SK-N-SH treated with all-trans-retinoic acid at 6 μM for 48 hours (cell line): ENCODE data around the gene ENTHD1.

Experiments
- ATAC-seq: fragments of 200-7000 bp; cut with Tn5 transposase; 3 replicates; pipeline ENCODE4 v1.9.1; 2020; ENCODE audit warnings: mild to moderate bottlenecking, moderate library complexity
- ARNTL ChIP-seq: fragments of 450-650 bp; formaldehyde crosslinking; IDR thresholded peaks from 2 replicates; pipeline ENCODE4 v1.5.0; 2020; ENCODE audit warnings: low read depth, mild to moderate bottlenecking, moderate library complexity, borderline replicate concordance
- BACH2 ChIP-seq: fragments of 250-450 bp; sonication (Bioruptor Pico); IDR thresholded peaks from 2 replicates; pipeline ENCODE4 v1.9.0; 2021; ENCODE audit warnings: mild to moderate bottlenecking, borderline replicate concordance
- CSDC2 ChIP-seq: fragments of 250-450 bp; sonication (Bioruptor Pico); IDR thresholded peaks from 2 replicates; pipeline ENCODE4 v1.5.0; 2020; ENCODE audit warnings: mild to moderate bottlenecking, moderate library complexity
- ESRRG ChIP-seq: fragments of 250-450 bp; sonication (Bioruptor Pico); IDR thresholded peaks from 2 replicates; pipeline ENCODE4 v1.6.1; 2021; ENCODE audit warnings: mild to moderate bottlenecking
- GLIS3 ChIP-seq: fragments of 250-450 bp; sonication (Bioruptor Pico); IDR thresholded peaks from 2 replicates; pipeline ENCODE4 v1.5.0; 2020; ENCODE audit warnings: mild to moderate bottlenecking, moderate library complexity
- ISL1 ChIP-seq: fragments of 250-450 bp; sonication (Bioruptor Pico); IDR thresholded peaks from 2 replicates; pipeline ENCODE4 v2.1.2; 2022; ENCODE audit warnings: mild to moderate bottlenecking, moderate library complexity
- PPARA ChIP-seq: fragments of 250-450 bp; sonication (Bioruptor Pico); IDR thresholded peaks from 2 replicates; pipeline ENCODE4 v1.5.0; 2020; ENCODE audit warnings: mild to moderate bottlenecking, borderline replicate concordance
- RARB ChIP-seq: fragments of 250-450 bp; sonication (Bioruptor Pico); IDR thresholded peaks from 2 replicates; pipeline ENCODE4 v1.8.0; 2021; ENCODE audit warnings: mild to moderate bottlenecking, moderate library complexity
- SNAI2 ChIP-seq: fragments of 250-450 bp; sonication (Bioruptor Pico); IDR thresholded peaks from 2 replicates; pipeline ENCODE4 v1.5.0; 2020; ENCODE audit warnings: mild to moderate bottlenecking, moderate library complexity
- TCF4 ChIP-seq: fragments of 250-450 bp; sonication (Bioruptor Pico); IDR thresholded peaks from 2 replicates; pipeline ENCODE4 v1.8.0; 2021; ENCODE audit warnings: mild to moderate bottlenecking, moderate library complexity, borderline replicate concordance
- TOX ChIP-seq: fragments of 250-450 bp; sonication (Bioruptor Pico); IDR thresholded peaks from 2 replicates; pipeline ENCODE4 v1.8.0; 2021; ENCODE audit warnings: mild to moderate bottlenecking, moderate library complexity, borderline replicate concordance
- ZC3H10 ChIP-seq: fragments of 250-450 bp; sonication (Bioruptor Pico); IDR thresholded peaks from 2 replicates; pipeline ENCODE4 v1.5.1; 2021; ENCODE audit warnings: mild to moderate bottlenecking, moderate library complexity
- ZFP30 ChIP-seq: fragments of 450-650 bp; formaldehyde crosslinking; IDR thresholded peaks from 2 replicates; pipeline ENCODE4 v1.5.0; 2022; ENCODE audit warnings: mild to moderate bottlenecking, moderate library complexity
- ZNF565 ChIP-seq: fragments of 450-650 bp; formaldehyde crosslinking; conservative IDR thresholded peaks from 2 replicates; pipeline ENCODE4 v1.5.0; 2020; ENCODE audit warnings: low read depth, mild to moderate bottlenecking, moderate library complexity
- ZNF8 ChIP-seq: fragments of 450-650 bp; formaldehyde crosslinking; IDR thresholded peaks from 2 replicates; pipeline ENCODE4 v1.5.0; 2020; ENCODE audit warnings: mild to moderate bottlenecking, moderate library complexity
- TF ChIP-seq, protein P1 (sequence below): fragments of 250-450 bp; sonication (Bioruptor Pico); IDR thresholded peaks from 2 replicates; pipeline ENCODE4 v1.8.0; 2020; ENCODE audit warnings: mild to moderate bottlenecking, moderate library complexity, borderline replicate concordance
- TF ChIP-seq, protein P2 (sequence below): fragments of 250-450 bp; sonication (Bioruptor Pico); IDR thresholded peaks from 2 replicates; pipeline ENCODE4 v1.5.1; 2020; ENCODE audit warnings: low read depth, mild to moderate bottlenecking, moderate library complexity
- TF ChIP-seq, protein P3 (sequence below): fragments of 250-450 bp; sonication (Bioruptor Pico); IDR thresholded peaks from 2 replicates; pipeline ENCODE4 v1.5.0; 2020; ENCODE audit warnings: mild to moderate bottlenecking, moderate library complexity
- TF ChIP-seq, protein P4 (sequence below): fragments of 250-450 bp; sonication (Bioruptor Pico); IDR thresholded peaks from 2 replicates; pipeline ENCODE4 v1.5.1; 2021; ENCODE audit warnings: mild to moderate bottlenecking, moderate library complexity
- TF ChIP-seq, protein P5 (sequence below): fragments of 250-450 bp; sonication (Bioruptor Pico); IDR thresholded peaks from 2 replicates; pipeline ENCODE4 v1.8.0; 2021; ENCODE audit warnings: low read depth, mild to moderate bottlenecking, moderate library complexity, borderline replicate concordance

The ENTHD1 gene

DNA sequence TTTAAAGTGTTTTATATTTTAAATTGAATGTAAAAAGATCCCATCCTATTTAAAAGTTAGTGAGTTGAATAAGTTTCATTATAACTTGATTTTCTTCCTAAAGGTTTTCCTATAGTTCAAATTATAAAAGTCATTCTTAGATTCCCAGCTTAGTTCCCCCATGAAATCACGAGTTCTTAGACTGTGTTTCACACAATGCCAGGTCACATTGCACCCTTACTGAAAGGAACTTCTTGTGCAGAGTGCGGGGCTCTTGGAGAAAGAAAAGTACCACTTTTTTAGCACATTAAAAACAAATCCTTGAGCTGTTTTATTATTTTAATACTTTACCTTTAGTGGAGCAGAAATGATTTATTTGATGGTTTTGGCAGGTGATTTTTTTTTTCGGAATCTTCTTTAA is 22.9 kb upstream of the ENTHD1 start:
- TF ChIP-seq ISL1, result no peak
- TF ChIP-seq, protein P1, sequence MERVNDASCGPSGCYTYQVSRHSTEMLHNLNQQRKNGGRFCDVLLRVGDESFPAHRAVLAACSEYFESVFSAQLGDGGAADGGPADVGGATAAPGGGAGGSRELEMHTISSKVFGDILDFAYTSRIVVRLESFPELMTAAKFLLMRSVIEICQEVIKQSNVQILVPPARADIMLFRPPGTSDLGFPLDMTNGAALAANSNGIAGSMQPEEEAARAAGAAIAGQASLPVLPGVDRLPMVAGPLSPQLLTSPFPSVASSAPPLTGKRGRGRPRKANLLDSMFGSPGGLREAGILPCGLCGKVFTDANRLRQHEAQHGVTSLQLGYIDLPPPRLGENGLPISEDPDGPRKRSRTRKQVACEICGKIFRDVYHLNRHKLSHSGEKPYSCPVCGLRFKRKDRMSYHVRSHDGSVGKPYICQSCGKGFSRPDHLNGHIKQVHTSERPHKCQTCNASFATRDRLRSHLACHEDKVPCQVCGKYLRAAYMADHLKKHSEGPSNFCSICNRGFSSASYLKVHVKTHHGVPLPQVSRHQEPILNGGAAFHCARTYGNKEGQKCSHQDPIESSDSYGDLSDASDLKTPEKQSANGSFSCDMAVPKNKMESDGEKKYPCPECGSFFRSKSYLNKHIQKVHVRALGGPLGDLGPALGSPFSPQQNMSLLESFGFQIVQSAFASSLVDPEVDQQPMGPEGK (CRISPR knock-in tag), result no peak
- TF ChIP-seq CSDC2 (CRISPR knock-in tag), result no peak
- TF ChIP-seq, protein P2, sequence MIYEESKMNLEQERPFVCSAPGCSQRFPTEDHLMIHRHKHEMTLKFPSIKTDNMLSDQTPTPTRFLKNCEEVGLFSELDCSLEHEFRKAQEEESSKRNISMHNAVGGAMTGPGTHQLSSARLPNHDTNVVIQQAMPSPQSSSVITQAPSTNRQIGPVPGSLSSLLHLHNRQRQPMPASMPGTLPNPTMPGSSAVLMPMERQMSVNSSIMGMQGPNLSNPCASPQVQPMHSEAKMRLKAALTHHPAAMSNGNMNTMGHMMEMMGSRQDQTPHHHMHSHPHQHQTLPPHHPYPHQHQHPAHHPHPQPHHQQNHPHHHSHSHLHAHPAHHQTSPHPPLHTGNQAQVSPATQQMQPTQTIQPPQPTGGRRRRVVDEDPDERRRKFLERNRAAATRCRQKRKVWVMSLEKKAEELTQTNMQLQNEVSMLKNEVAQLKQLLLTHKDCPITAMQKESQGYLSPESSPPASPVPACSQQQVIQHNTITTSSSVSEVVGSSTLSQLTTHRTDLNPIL (CRISPR knock-in tag), result no peak
- no peak for TF ChIP-seq TCF4 (CRISPR knock-in tag)
- TF ChIP-seq ZC3H10 (CRISPR knock-in tag), result no peak
- no peak for TF ChIP-seq BACH2 (CRISPR knock-in tag)
- no peak for TF ChIP-seq ZNF565
- no peak for TF ChIP-seq ARNTL (CRISPR knock-in tag)
- no peak for TF ChIP-seq ZNF8 (CRISPR knock-in tag)
- no peak for TF ChIP-seq SNAI2 (CRISPR knock-in tag)
- TF ChIP-seq ESRRG (CRISPR knock-in tag), result no peak
- TF ChIP-seq, protein P3, sequence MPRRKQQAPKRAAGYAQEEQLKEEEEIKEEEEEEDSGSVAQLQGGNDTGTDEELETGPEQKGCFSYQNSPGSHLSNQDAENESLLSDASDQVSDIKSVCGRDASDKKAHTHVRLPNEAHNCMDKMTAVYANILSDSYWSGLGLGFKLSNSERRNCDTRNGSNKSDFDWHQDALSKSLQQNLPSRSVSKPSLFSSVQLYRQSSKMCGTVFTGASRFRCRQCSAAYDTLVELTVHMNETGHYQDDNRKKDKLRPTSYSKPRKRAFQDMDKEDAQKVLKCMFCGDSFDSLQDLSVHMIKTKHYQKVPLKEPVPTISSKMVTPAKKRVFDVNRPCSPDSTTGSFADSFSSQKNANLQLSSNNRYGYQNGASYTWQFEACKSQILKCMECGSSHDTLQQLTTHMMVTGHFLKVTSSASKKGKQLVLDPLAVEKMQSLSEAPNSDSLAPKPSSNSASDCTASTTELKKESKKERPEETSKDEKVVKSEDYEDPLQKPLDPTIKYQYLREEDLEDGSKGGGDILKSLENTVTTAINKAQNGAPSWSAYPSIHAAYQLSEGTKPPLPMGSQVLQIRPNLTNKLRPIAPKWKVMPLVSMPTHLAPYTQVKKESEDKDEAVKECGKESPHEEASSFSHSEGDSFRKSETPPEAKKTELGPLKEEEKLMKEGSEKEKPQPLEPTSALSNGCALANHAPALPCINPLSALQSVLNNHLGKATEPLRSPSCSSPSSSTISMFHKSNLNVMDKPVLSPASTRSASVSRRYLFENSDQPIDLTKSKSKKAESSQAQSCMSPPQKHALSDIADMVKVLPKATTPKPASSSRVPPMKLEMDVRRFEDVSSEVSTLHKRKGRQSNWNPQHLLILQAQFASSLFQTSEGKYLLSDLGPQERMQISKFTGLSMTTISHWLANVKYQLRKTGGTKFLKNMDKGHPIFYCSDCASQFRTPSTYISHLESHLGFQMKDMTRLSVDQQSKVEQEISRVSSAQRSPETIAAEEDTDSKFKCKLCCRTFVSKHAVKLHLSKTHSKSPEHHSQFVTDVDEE (CRISPR knock-in tag), result no peak
- TF ChIP-seq, protein P4, sequence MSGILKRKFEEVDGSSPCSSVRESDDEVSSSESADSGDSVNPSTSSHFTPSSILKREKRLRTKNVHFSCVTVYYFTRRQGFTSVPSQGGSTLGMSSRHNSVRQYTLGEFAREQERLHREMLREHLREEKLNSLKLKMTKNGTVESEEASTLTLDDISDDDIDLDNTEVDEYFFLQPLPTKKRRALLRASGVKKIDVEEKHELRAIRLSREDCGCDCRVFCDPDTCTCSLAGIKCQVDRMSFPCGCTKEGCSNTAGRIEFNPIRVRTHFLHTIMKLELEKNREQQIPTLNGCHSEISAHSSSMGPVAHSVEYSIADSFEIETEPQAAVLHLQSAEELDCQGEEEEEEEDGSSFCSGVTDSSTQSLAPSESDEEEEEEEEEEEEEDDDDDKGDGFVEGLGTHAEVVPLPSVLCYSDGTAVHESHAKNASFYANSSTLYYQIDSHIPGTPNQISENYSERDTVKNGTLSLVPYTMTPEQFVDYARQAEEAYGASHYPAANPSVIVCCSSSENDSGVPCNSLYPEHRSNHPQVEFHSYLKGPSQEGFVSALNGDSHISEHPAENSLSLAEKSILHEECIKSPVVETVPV, result no peak
- TF ChIP-seq PPARA (CRISPR knock-in tag), result no peak
- TF ChIP-seq RARB (CRISPR knock-in tag), result no peak
- no peak for TF ChIP-seq TOX (CRISPR knock-in tag)
- ATAC-seq, result no peak

DNA sequence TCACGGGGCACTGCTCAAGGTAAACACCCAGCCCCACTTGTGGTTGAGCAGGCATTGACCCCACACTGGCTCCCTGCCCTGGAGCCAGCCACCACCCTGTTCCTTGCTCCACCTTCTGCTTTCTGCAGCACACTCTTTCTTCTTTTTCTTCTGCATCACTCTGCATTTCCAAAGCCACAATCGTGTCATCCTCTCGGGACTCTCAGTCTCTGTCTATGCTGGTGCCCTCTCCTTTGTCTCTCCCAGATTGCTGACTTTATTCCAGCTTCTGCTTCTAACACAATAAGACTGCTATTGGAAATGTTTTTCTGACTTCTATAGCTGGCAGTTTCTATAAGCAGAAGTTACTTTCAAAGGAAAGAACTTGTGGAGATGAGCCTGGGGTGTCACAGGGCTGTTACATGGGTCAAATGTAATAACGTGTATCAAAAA is 21.8 kb upstream of the ENTHD1 start:
- no peak for ATAC-seq
- TF ChIP-seq ZFP30 (CRISPR knock-in tag) (no peak), SNAI2 (CRISPR knock-in tag) (no peak), GLIS3 (CRISPR knock-in tag) (no peak)

DNA sequence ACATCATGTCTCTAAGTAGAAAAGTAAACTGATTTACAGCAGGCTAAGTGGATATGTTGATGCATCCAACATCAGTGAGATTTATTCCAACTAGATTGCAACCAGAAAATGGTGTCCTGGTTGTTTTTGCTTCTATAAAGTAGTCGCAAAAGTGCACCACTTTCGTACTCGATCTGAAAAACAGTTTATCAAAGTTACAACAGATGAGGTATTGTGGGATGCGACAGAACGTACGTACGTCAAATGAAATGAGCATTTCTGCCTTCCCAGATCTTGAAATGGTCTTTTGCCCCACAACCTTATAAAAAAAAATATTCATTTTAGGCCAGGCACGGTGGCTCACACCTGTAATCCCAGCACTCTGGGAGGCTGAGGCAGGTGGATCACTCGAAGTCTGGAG is 21.0 kb upstream of the ENTHD1 start:
- no peak for ATAC-seq
- TF ChIP-seq RARB (CRISPR knock-in tag) (no peak), ZC3H10 (CRISPR knock-in tag) (no peak)
- TF ChIP-seq, protein P5, sequence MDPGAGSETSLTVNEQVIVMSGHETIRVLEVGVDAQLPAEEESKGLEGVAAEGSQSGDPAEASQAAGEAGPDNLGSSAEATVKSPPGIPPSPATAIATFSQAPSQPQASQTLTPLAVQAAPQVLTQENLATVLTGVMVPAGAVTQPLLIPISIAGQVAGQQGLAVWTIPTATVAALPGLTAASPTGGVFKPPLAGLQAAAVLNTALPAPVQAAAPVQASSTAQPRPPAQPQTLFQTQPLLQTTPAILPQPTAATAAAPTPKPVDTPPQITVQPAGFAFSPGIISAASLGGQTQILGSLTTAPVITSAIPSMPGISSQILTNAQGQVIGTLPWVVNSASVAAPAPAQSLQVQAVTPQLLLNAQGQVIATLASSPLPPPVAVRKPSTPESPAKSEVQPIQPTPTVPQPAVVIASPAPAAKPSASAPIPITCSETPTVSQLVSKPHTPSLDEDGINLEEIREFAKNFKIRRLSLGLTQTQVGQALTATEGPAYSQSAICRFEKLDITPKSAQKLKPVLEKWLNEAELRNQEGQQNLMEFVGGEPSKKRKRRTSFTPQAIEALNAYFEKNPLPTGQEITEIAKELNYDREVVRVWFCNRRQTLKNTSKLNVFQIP (CRISPR knock-in tag), result no peak

DNA sequence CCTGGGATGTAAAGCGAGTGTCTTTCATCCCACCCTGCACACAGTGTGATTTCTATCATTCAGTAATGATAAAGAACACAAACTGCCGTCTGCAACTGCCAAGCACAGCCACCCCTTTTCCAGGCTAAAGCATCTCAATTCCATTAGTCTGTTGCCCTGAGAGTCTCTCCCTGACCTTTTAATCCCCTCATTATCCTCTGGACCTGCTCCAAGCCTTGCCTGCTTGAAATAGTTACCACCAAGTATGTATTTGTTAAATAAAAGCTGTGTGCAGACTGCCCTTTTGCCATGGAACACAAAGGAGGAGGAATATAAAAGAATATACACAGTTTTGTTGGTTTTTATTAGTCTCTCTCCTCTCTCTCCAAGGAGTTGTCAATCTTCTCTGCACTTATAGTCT is 20.3 kb upstream of the ENTHD1 start:
- ATAC-seq, result no peak
- TF ChIP-seq, protein P2 (CRISPR knock-in tag), result no peak
- TF ChIP-seq, protein P3 (CRISPR knock-in tag), result no peak
- no peak for TF ChIP-seq ZNF8 (CRISPR knock-in tag)
- no peak for TF ChIP-seq BACH2 (CRISPR knock-in tag)
- no peak for TF ChIP-seq ESRRG (CRISPR knock-in tag)
- TF ChIP-seq ZFP30 (CRISPR knock-in tag), result no peak
- TF ChIP-seq, protein P1 (CRISPR knock-in tag), result no peak
- no peak for TF ChIP-seq GLIS3 (CRISPR knock-in tag)
- no peak for TF ChIP-seq CSDC2 (CRISPR knock-in tag)
- TF ChIP-seq ZNF565, result no peak
